ENCODE measurements around the gene ATF7.
A peak's percentile ranks its signal among the peaks of the same experiment; 100 is the strongest.
"Not testable (repeated sequence)": the region's sequence is repeated elsewhere in the genome, so short reads cannot be mapped to it uniquely, and the experiment has no call there.

ATF7 gene

DNA sequence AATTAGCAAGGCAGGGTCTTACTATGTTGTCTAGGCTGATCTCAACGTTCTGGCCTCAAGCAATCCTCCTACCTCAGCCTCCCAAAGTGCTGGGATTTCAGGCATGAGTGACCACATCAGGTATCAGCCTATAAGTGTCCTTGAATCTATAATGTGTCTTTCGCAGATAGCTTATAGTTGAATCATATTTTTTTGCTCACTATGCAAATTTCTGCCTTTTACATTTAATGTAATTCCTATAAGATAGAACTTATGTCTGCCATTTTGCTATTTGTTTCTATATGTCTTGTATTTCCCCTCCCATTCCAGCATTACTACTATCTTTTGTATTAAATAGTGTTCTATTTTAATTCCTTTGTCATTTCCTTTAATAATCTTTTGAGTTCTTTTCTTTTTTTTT is 10.5 kb upstream of the ATF7 start:
- no peaks in the 10 kb centered on the region for H3K36me3 ChIP-seq (ENCODE audit: control insufficient read depth in 5 of 5, insufficient read depth in 5 of 5, low read length in 5 of 5)
- no peaks in the 10 kb centered on the region for H3K27me3 ChIP-seq (ENCODE audit: control insufficient read depth in 5 of 5, insufficient read depth in 4 of 5, low read length in 5 of 5)
- H3K27ac ChIP-seq (ENCODE audit: low read depth, low read length), result no peak overlapping the region
- H3K4me3 ChIP-seq (ENCODE audit: low read depth in 1 of 5, low read length in 5 of 5), result no peak overlapping the region
- H3K9ac ChIP-seq (ENCODE audit: low read length in 5 of 5), result no peak overlapping the region
- H3K9me3 ChIP-seq (ENCODE audit: control insufficient read depth in 5 of 5, low read length in 5 of 5), result no peaks in the 10 kb centered on the region
- H3K4me1 ChIP-seq (ENCODE audit: control insufficient read depth in 5 of 5, insufficient read depth in 5 of 5, low read length in 5 of 5), result no peaks in the 10 kb centered on the region

- not testable (repeated sequence) for H3K27me3 ChIP-seq (ENCODE audit: control insufficient read depth in 5 of 5, insufficient read depth in 4 of 5, low read length in 5 of 5); H3K9me3 ChIP-seq (ENCODE audit: control insufficient read depth in 5 of 5, low read length in 5 of 5); H3K36me3 ChIP-seq (ENCODE audit: control insufficient read depth in 5 of 5, insufficient read depth in 5 of 5, low read length in 5 of 5); H3K4me3 ChIP-seq (ENCODE audit: low read depth in 1 of 5, low read length in 5 of 5); H3K27ac ChIP-seq (ENCODE audit: low read depth, low read length); H3K4me1 ChIP-seq (ENCODE audit: control insufficient read depth in 5 of 5, insufficient read depth in 5 of 5, low read length in 5 of 5); H3K9ac ChIP-seq (ENCODE audit: low read length in 5 of 5)
These were observed 9.5 kb upstream of the ATF7 start for GRCh38 chr12:53635708-53636107.

DNA sequence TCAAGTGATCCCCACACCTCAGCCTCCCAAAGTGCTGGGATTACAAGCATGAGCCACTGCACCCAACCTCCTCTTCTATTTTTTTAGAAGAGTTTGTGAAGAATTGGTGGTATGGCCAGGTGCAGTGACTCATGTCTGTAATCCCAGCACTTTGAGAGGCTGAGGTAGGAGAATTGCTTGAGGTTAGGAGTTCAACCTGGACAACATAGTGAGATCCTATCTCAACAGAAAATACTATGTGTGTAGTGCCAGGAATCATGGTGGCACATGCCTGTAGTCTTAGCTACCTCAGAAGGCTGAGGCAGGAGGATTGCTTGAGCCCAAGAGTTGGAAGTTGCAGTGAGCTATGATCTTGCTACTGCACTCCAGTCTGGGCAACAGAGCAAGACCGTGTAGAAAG is 5.5 kb upstream of the ATF7 start:
- H3K9me3 ChIP-seq (ENCODE audit: control insufficient read depth in 5 of 5, low read length in 5 of 5), result no peaks in the 10 kb centered on the region
- H3K36me3 ChIP-seq (ENCODE audit: control insufficient read depth in 5 of 5, insufficient read depth in 5 of 5, low read length in 5 of 5), result no peaks in the 10 kb centered on the region
- no peak overlapping the region for H3K4me3 ChIP-seq (ENCODE audit: low read depth in 1 of 5, low read length in 5 of 5)

GRCh38 chr12:53627919-53628318 is 1.7 kb upstream of the ATF7 start:
- H3K36me3 ChIP-seq (ENCODE audit: control insufficient read depth in 5 of 5, insufficient read depth in 5 of 5, low read length in 5 of 5), result no peaks in the 10 kb centered on the region
- H3K4me3 ChIP-seq (ENCODE audit: low read depth in 1 of 5, low read length in 5 of 5), result no peak overlapping the region
- H3K4me1 ChIP-seq (ENCODE audit: control insufficient read depth in 5 of 5, insufficient read depth in 5 of 5, low read length in 5 of 5), result peaks cover 9 to 33% (median 32%) of the 10 kb centered on the region in 5 donors
- H3K27me3 ChIP-seq (ENCODE audit: control insufficient read depth in 5 of 5, insufficient read depth in 4 of 5, low read length in 5 of 5), result no peaks in the 10 kb centered on the region
- H3K27ac ChIP-seq (ENCODE audit: low read depth, low read length), result no peak overlapping the region
- H3K9me3 ChIP-seq (ENCODE audit: control insufficient read depth in 5 of 5, low read length in 5 of 5), result no peaks in the 10 kb centered on the region
- H3K9ac ChIP-seq (ENCODE audit: low read length in 5 of 5), result no peak overlapping the region

More for the DNA sequence above, 5.5 kb upstream of the ATF7 start:
- Histone ChIP-seq H3K27ac (ENCODE audit: low read depth, low read length) (no peak overlapping the region), H3K27me3 (ENCODE audit: control insufficient read depth in 5 of 5, insufficient read depth in 4 of 5, low read length in 5 of 5) (no peaks in the 10 kb centered on the region), H3K9ac (ENCODE audit: low read length in 5 of 5) (no peak overlapping the region), H3K4me1 (ENCODE audit: control insufficient read depth in 5 of 5, insufficient read depth in 5 of 5, low read length in 5 of 5) (peaks cover 0 to 3% (median 2%) of the 10 kb centered on the region in 5 donors)

DNA sequence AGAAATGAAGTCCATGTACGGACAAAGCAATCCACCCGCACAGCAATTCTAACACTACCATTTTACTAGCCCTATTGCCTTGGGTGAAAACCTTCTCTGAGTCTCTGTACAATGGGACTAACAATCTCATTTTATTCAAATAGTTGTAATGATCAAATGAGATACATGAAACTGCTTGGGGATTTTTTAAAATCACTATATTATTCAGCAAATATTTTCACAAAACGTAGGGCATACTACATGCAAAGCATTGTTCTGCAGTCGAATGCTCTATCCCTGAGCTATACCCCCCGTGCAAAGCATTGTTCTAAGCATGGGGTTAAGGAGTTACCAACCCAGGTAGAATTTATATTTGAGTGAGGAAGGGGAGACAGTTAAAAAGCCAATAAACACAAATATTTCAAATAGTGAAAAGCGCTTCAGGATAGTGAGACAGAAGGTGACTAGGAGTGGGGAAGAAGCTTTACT is 554 bp upstream of the ATF7 start:
- Histone ChIP-seq H3K27me3 (ENCODE audit: control insufficient read depth in 5 of 5, insufficient read depth in 4 of 5, low read length in 5 of 5) (no peaks in the 10 kb centered on the region), H3K4me3 (ENCODE audit: low read depth in 1 of 5, low read length in 5 of 5) (peak overlapping the region; percentile 68 to 95 (median 92)), H3K27ac (ENCODE audit: low read depth, low read length) (peak overlapping the region; percentile 82), H3K9ac (ENCODE audit: low read length in 5 of 5) (peak overlapping the region in 4 of 5 donors; percentile 95 to 98 (median 96)), H3K4me1 (ENCODE audit: control insufficient read depth in 5 of 5, insufficient read depth in 5 of 5, low read length in 5 of 5) (peaks cover 9 to 39% (median 38%) of the 10 kb centered on the region in 5 donors), H3K36me3 (ENCODE audit: control insufficient read depth in 5 of 5, insufficient read depth in 5 of 5, low read length in 5 of 5) (no peaks in the 10 kb centered on the region), H3K9me3 (ENCODE audit: control insufficient read depth in 5 of 5, low read length in 5 of 5) (no peaks in the 10 kb centered on the region)

DNA sequence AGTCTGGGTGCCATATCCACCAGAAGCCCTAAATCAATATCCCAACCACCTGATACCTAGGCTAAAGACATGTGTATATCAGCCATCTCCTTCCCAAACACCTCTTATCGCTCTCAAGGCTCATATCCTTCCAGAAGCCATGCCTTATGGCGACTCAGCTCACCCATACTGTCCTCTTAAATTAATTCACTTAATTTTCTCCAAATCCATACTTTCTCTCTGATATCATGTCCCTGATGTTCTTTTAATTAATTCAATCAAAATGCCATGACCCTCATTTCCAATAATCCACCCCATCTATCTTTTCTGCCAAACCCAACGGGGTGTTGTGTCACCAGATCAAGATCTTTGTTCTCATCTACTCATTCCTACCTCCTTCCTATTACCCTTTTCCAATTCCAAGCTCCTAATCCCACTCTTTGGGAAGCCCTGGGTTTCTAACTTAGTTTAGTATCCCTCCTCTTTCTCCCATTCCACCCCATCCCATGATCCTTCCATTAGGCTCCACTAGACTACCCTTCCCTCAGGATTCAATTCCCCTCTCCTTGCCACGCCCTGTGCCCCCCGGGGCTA is 723 bp downstream of the ATF7 start:
- peaks cover 9 to 44% (median 38%) of the 10 kb centered on the region in 5 donors for H3K4me1 ChIP-seq (ENCODE audit: control insufficient read depth in 5 of 5, insufficient read depth in 5 of 5, low read length in 5 of 5)

DNA sequence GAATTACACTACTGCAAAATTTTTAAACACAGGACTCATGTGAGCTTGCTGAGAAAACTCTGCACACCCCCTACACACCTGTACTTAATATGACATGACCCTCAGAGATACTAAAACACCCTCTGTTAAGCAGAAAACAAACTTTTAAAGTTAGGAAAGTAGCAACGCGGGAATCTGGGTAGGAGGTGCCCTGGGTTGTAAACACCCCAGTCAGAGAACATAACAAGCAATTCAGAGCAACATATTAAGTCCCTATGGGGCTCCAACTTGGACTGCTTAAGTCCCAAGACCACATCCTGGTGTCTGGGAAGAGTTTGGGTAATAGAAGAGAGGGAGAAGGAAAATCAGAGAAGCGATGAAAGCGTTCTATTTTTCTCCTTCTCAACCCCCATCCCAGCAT is 1.2 kb downstream of the ATF7 start:
- Histone ChIP-seq H3K4me1 (ENCODE audit: control insufficient read depth in 5 of 5, insufficient read depth in 5 of 5, low read length in 5 of 5) (peaks cover 9 to 44% (median 38%) of the 10 kb centered on the region in 5 donors), H3K27me3 (ENCODE audit: control insufficient read depth in 5 of 5, insufficient read depth in 4 of 5, low read length in 5 of 5) (no peaks in the 10 kb centered on the region), H3K9ac (ENCODE audit: low read length in 5 of 5) (peak overlapping the region; percentile 43 to 98 (median 95)), H3K9me3 (ENCODE audit: control insufficient read depth in 5 of 5, low read length in 5 of 5) (no peaks in the 10 kb centered on the region), H3K27ac (ENCODE audit: low read depth, low read length) (peak overlapping the region; percentile 82), H3K4me3 (ENCODE audit: low read depth in 1 of 5, low read length in 5 of 5) (peak overlapping the region; percentile 68 to 95 (median 93)), H3K36me3 (ENCODE audit: control insufficient read depth in 5 of 5, insufficient read depth in 5 of 5, low read length in 5 of 5) (no peaks in the 10 kb centered on the region)

More for the DNA sequence above, 723 bp downstream of the ATF7 start:
- Histone ChIP-seq H3K4me3 (ENCODE audit: low read depth in 1 of 5, low read length in 5 of 5) (peak overlapping the region; percentile 68 to 95 (median 93)), H3K9ac (ENCODE audit: low read length in 5 of 5) (peak overlapping the region; percentile 71 to 98 (median 95)), H3K27me3 (ENCODE audit: control insufficient read depth in 5 of 5, insufficient read depth in 4 of 5, low read length in 5 of 5) (no peaks in the 10 kb centered on the region), H3K27ac (ENCODE audit: low read depth, low read length) (peak overlapping the region; percentile 82), H3K9me3 (ENCODE audit: control insufficient read depth in 5 of 5, low read length in 5 of 5) (no peaks in the 10 kb centered on the region), H3K36me3 (ENCODE audit: control insufficient read depth in 5 of 5, insufficient read depth in 5 of 5, low read length in 5 of 5) (no peaks in the 10 kb centered on the region)

GRCh38 chr12:53624458-53624857 is 1.7 kb downstream of the ATF7 start:
- Histone ChIP-seq H3K9ac (ENCODE audit: low read length in 5 of 5) (peak overlapping the region; percentile 43 to 98 (median 95)), H3K27ac (ENCODE audit: low read depth, low read length) (peak overlapping the region; percentile 82), H3K9me3 (ENCODE audit: control insufficient read depth in 5 of 5, low read length in 5 of 5) (no peaks in the 10 kb centered on the region)

DNA sequence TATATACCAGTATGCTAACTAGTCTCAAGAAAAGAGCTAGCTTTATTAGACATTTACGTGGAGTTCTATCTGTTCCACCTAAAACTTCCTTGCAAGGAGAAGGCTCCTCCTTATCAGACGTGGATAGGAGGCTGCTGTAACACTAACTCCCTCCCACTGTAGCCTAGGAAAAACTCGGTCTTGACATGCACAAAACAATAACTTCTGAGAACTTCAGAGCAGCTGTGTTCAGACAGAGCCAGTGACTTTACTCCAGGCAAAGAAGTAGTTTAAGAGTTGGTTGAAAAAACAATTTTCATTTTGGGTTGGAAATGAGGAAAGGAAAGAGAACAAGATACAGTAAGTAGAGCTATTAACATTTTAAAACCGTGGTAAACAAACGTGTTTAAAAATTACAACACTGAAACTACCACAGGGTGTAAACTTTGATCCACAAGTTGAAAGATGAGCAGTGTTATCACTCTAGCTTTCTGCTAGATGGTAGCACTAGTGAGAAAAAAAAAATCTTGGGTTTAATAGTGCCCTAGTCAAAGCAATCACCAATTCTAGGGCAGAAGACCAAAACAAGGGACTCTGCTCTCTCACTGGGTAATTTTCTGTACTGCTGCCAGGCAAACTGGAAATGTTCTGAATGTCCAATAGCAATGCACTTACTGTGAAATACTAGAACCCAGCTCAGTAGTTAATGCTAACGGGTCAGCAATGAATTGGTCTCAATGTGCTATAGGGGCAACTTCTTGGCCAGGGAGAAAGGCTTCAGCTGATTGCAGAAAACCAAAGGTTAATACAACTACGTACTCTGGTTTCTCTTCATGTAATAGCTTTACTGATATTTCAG is 2.4 kb downstream of the ATF7 start:
- Histone ChIP-seq H3K4me3 (ENCODE audit: low read depth in 1 of 5, low read length in 5 of 5) (peak overlapping the region; percentile 68 to 95 (median 93)), H3K27ac (ENCODE audit: low read depth, low read length) (peak overlapping the region; percentile 82), H3K27me3 (ENCODE audit: control insufficient read depth in 5 of 5, insufficient read depth in 4 of 5, low read length in 5 of 5) (no peaks in the 10 kb centered on the region), H3K9ac (ENCODE audit: low read length in 5 of 5) (peak overlapping the region in 4 of 5 donors; percentile 85 to 98 (median 96)), H3K9me3 (ENCODE audit: control insufficient read depth in 5 of 5, low read length in 5 of 5) (no peaks in the 10 kb centered on the region), H3K36me3 (ENCODE audit: control insufficient read depth in 5 of 5, insufficient read depth in 5 of 5, low read length in 5 of 5) (no peaks in the 10 kb centered on the region), H3K4me1 (ENCODE audit: control insufficient read depth in 5 of 5, insufficient read depth in 5 of 5, low read length in 5 of 5) (peaks cover 9 to 50% (median 44%) of the 10 kb centered on the region in 5 donors)

More at GRCh38 chr12:53624458-53624857, 1.7 kb downstream of the ATF7 start:
- no peaks in the 10 kb centered on the region for H3K27me3 ChIP-seq (ENCODE audit: control insufficient read depth in 5 of 5, insufficient read depth in 4 of 5, low read length in 5 of 5)
- H3K4me1 ChIP-seq (ENCODE audit: control insufficient read depth in 5 of 5, insufficient read depth in 5 of 5, low read length in 5 of 5), result peaks cover 9 to 48% (median 38%) of the 10 kb centered on the region in 5 donors
- no peaks in the 10 kb centered on the region for H3K36me3 ChIP-seq (ENCODE audit: control insufficient read depth in 5 of 5, insufficient read depth in 5 of 5, low read length in 5 of 5)
- H3K4me3 ChIP-seq (ENCODE audit: low read depth in 1 of 5, low read length in 5 of 5), result peak overlapping the region; percentile 68 to 95 (median 93)

DNA sequence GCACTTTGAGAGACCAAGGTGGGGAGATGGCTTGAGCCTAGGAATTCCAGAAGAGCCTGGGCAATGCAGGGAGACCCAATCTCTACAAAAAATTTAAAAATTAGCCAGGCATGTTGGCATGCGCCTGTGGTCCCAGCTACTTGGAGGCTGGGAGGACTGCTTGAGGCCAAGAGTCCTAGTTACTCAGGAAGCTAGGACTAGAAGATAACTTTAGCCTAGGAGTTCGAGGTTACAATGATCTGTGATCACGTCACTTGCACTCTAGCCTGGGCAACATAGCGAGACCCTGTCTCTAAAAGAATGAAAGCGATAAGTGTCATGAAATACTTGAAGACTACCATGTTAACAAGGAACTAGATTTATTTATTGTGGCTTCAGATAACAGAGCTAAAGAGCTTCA is 3.5 kb downstream of the ATF7 start:
- Histone ChIP-seq H3K9ac (ENCODE audit: low read length in 5 of 5) (peak overlapping the region in 2 of 5 donors; percentile 44 to 67), H3K36me3 (ENCODE audit: control insufficient read depth in 5 of 5, insufficient read depth in 5 of 5, low read length in 5 of 5) (no peaks in the 10 kb centered on the region), H3K27me3 (ENCODE audit: control insufficient read depth in 5 of 5, insufficient read depth in 4 of 5, low read length in 5 of 5) (no peaks in the 10 kb centered on the region), H3K4me1 (ENCODE audit: control insufficient read depth in 5 of 5, insufficient read depth in 5 of 5, low read length in 5 of 5) (peaks cover 9 to 60% (median 54%) of the 10 kb centered on the region in 5 donors), H3K4me3 (ENCODE audit: low read depth in 1 of 5, low read length in 5 of 5) (no peak overlapping the region), H3K27ac (ENCODE audit: low read depth, low read length) (peak overlapping the region; percentile 82), H3K9me3 (ENCODE audit: control insufficient read depth in 5 of 5, low read length in 5 of 5) (no peaks in the 10 kb centered on the region)
